Esophagus muscularis mucosa (tissue), 4 donors: Measurements from ENCODE around the gene CDH16. TPM values are rescaled to one million over a fixed set of nuclear protein-coding genes. Genes with fewer than 3 reads are reported as not detected.

Experiments
- DNase-seq: peaks from one replicate; pipeline ENCODE4 v3.0.0-alpha.2; 2017; ENCODE audit errors: extremely low spot score
- H3K27ac ChIP-seq, 4 donors: fragments of 200-600 bp; sonication (generic); replicated peaks in 1 of 4; 1 replicate in 3 of 4; 2 replicates in 1 of 4; pipeline ENCODE4 v1.5.1; 2016 to 2019; ENCODE audit warnings: mild to moderate bottlenecking in 1 of 4
- H3K27me3 ChIP-seq, 4 donors: fragments of 200-600 bp; sonication (generic); one replicate each; pipeline versions ENCODE4 v1.5.1 to v1.6.0; 2016 to 2019
- H3K36me3 ChIP-seq, 4 donors: fragments of 200-600 bp; sonication (generic); one replicate each; pipeline ENCODE4 v1.5.1; 2016 to 2019
- H3K4me1 ChIP-seq, 4 donors: fragments of 200-600 bp; sonication (generic); one replicate each; pipeline ENCODE4 v1.5.1; 2016 to 2019
- H3K4me3 ChIP-seq, 4 donors: fragments of 200-600 bp; sonication (generic); 1 replicate in 2 of 4; 2 replicates in 2 of 4; pipeline ENCODE4 v1.5.1; 2016 to 2019; ENCODE audit warnings: mild to moderate bottlenecking in 4 of 4, moderate library complexity in 1 of 4
- H3K9me3 ChIP-seq, 4 donors: fragments of 200-600 bp; sonication (generic); 1 replicate in 3 of 4; 2 replicates in 1 of 4; pipeline ENCODE4 v1.5.1; 2016 to 2019
- CTCF ChIP-seq, 3 experiments: fragments of 200-600 bp in 2 of 3; fragments of 450-650 bp in 1 of 3; sonication (generic) in 2 of 3; IDR thresholded peaks; one replicate each; pipeline ENCODE4 v1.5.1; 2017 to 2019; ENCODE audit warnings: antibody characterized with exemption in 3 of 3, mild to moderate bottlenecking in 2 of 3, moderate library complexity in 1 of 3
- EP300 ChIP-seq: sonication (generic); formaldehyde crosslinking; IDR thresholded peaks from one replicate; pipeline ENCODE4 v1.6.1; 2017; ENCODE audit warnings: antibody characterized with exemption
- POLR2A ChIP-seq: fragments of 450-650 bp; IDR thresholded peaks from one replicate; pipeline ENCODE4 v1.6.1; 2017; ENCODE audit warnings: antibody characterized with exemption, moderate library complexity, mild to moderate bottlenecking, low read depth
- POLR2AphosphoS5 ChIP-seq, 2 donors: sonication (generic); formaldehyde crosslinking; IDR thresholded peaks; one replicate each; pipeline ENCODE4 v1.6.1; 2017; ENCODE audit warnings: antibody characterized with exemption in 2 of 2
- WGBS: methylation state at CpG from one replicate; pipeline ENCODE4 v1.1.5; 2018; 5-methylcytosine and 5-hydroxymethylcytosine counted together
- intact Hi-C: fragments of 100-400 bp; cut with DNase I; formaldehyde crosslinking; loops from one replicate; pipeline ENCODE4 v1.15.1; 2023
- total RNA-seq, 4 donors: library from RNA; depleted of rRNA; stranded (reverse); fragments of >200 nt; gene quantifications; one replicate each; pipeline versions ENCODE4 v1.1.0 to v1.2.1, GENCODE V29; 2016

Gene CDH16
- total RNA-seq, 4 donors from 2014 or later = 0.52 TPM; not detected in 3

DNA sequence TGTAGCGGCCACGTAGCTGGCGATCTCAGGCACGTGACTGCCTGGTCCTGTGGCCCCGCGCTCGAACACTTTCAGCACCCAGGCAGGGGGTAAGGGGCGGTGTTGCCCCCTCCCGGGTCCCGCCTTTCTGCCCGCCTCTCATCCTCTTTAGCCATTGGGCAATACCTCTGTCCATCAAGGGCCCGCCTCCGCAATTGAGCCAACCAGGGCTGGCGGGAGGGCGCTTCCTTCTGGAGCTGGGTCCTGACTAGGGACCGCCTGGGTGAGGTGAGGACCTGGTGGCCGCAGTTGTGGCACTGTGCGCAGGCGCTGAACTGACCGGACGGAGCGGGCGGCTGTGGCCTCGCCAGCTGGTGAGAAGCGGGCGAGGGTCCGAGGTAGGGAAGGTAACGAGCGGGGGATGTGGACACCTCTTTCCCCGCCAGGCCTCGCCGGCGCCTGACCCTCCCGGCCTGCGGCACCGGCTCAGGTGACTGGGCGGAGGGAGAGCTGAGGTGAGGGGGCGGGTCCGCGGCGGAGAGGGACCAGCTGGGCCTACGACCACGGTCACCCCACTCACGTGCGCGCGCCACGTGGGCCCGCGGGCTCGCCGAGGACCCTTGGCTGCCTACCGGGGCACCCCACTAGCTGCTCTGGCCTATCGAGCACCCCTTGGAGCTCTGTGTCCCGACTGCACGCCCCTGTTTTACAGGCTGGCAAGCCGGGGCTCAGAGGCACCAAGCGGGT, 38.2 kb downstream of the CDH16 start, which contains the start of gene PDP2:
Gene PDP2, plus strand, starts transcription at position 228 of the 726 bp plus-strand sequence. CDS start 3,770 bp downstream, outside the sequence.
- 0% methylated on average over 7 of the region's 58 CpGs for WGBS
- peak; percentile 99 for DNase-seq
- peaks cover 10 to 27% (median 13%) of the 10 kb centered on the region in 4 donors for H3K36me3 ChIP-seq
- H3K9me3 ChIP-seq = no peaks in the 10 kb centered on the region
- intact Hi-C loops = no loop called here
- TF ChIP-seq CTCF (IDR thresholded peaks at IDR 0.05) (no peak), POLR2AphosphoS5 (IDR thresholded peaks at IDR 0.05) (peak; percentile 81 to 87)
- H3K27me3 ChIP-seq = no peaks in the 10 kb centered on the region
- peak within 1 kb of the TSS; percentile 67 to 79 (median 72) for H3K27ac ChIP-seq
- H3K4me1 ChIP-seq = peaks cover 15 to 21% (median 18%) of the 10 kb centered on the region in 4 donors
- H3K4me3 ChIP-seq = peak within 1 kb of the TSS; percentile 80 to 97 (median 88)

- WGBS = 62% methylated on average over 5 of the region's 5 CpGs
- Histone ChIP-seq H3K27ac (no peak overlapping the region), H3K27me3 (no peaks in the 10 kb centered on the region), H3K4me1 (peaks cover 15 to 29% (median 24%) of the 10 kb centered on the region in 4 donors), H3K9me3 (no peaks in the 10 kb centered on the region), H3K4me3 (no peak overlapping the region), H3K36me3 (peaks cover 0 to 4% (median 0%) of the 10 kb centered on the region in 4 donors)
- DNase-seq = no peak
- TF ChIP-seq EP300 = no peak
- TF ChIP-seq POLR2A = no peak
- TF ChIP-seq CTCF (IDR thresholded peaks at IDR 0.05) = no peak
- TF ChIP-seq POLR2AphosphoS5 (IDR thresholded peaks at IDR 0.05) = no peak
- intact Hi-C loops = no loop called here
Measured at GRCh38 chr16:66878067-66878466, 40.6 kb downstream of the CDH16 start.

DNA sequence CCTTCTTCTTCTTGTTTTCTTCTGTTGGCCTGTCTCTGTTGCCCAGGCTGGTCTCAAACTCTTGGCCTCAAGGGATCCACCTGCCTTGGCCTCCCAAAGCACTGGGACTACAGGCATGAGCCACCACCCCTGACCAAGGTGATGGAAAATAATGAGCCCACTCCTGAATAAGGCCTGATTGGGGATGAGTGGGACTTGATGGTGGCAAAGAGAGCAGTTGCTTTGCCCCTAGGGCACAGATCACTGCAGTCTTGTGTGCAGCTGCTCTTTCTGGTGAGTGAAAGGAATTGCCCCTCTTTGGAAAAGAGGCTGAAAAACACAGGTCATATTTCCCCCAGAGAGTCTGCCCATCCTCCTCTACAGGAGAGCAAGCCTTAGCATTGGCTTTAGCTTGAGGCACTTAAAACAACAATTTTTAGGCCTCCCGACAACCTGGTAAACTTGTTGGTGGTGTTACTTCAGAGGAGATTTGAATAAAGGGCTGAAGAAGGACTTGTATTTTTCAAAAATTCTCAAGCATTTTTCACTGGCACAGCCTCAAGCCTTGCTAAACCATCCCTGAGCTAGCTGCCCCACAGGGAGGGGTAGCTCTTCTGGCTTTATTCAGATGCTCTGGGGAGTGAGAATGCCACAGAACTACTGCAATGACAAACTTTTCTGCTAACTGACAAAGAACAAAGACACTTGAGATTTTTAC, 44.5 kb downstream of the CDH16 start:
- H3K9me3 ChIP-seq = no peaks in the 10 kb centered on the region
- TF ChIP-seq POLR2AphosphoS5 (IDR thresholded peaks at IDR 0.05) (no peak), POLR2A (no peak)
- no peaks in the 10 kb centered on the region for H3K27me3 ChIP-seq
- no peak overlapping the region for H3K4me3 ChIP-seq
- DNase-seq = no peak
- no peaks in the 10 kb centered on the region for H3K36me3 ChIP-seq
- intact Hi-C loops = no loop called here
- whole genome bisulfite sequencing = 82% methylated on average over 1 of the region's 1 CpG
- peak overlapping the region in 1 of 4 donors; percentile 34 for H3K27ac ChIP-seq
- peaks cover 6 to 19% (median 11%) of the 10 kb centered on the region in 4 donors for H3K4me1 ChIP-seq

- no peaks in the 10 kb centered on the region for H3K9me3 ChIP-seq
- intact Hi-C loops = no loop called here
- no peak overlapping the region for H3K4me3 ChIP-seq
- no peak for DNase-seq
- H3K27me3 ChIP-seq = no peaks in the 10 kb centered on the region
- peak overlapping the region in 2 of 4 donors; percentile 34 to 35 for H3K27ac ChIP-seq
- no peak for TF ChIP-seq EP300
- no peak for TF ChIP-seq CTCF (IDR thresholded peaks at IDR 0.05)
- no peak for TF ChIP-seq POLR2AphosphoS5 (IDR thresholded peaks at IDR 0.05)
- TF ChIP-seq POLR2A = no peak
- peaks cover 6 to 19% (median 11%) of the 10 kb centered on the region in 4 donors for H3K4me1 ChIP-seq
- no peaks in the 10 kb centered on the region for H3K36me3 ChIP-seq
Measured at GRCh38 chr16:66873685-66874055, 45.0 kb downstream of the CDH16 start.

GRCh38 chr16:66872943-66873684, 45.6 kb downstream of the CDH16 start:
- no peaks in the 10 kb centered on the region for H3K9me3 ChIP-seq
- no peaks in the 10 kb centered on the region for H3K27me3 ChIP-seq
- DNase-seq = peak; percentile 96
- intact Hi-C loops = no loop called here
- 15% methylated on average over 19 of the region's 39 CpGs for WGBS
- H3K4me1 ChIP-seq = peaks cover 6 to 21% (median 11%) of the 10 kb centered on the region in 4 donors
- peak overlapping the region; percentile 18 to 59 (median 34) for H3K27ac ChIP-seq
- H3K4me3 ChIP-seq = peak overlapping the region; percentile 37 to 51 (median 44)
- no peaks in the 10 kb centered on the region for H3K36me3 ChIP-seq
- TF ChIP-seq POLR2A = no peak
- TF ChIP-seq POLR2AphosphoS5 (IDR thresholded peaks at IDR 0.05) = peak; percentile 18 to 68
- peak; percentile 83 to 94 (median 84) for TF ChIP-seq CTCF (IDR thresholded peaks at IDR 0.05)
- no peak for TF ChIP-seq EP300
